ENCODE data around the gene MCM7. TPM values are rescaled to one million over a fixed set of nuclear protein-coding genes. Genes with fewer than 3 reads are reported as not detected.

The MCM7 gene
- polyA plus RNA-seq, 1 donor (not counting 4 experiments of a cell fraction or from before 2014, with no cell fraction given): 46.8 TPM

DNA sequence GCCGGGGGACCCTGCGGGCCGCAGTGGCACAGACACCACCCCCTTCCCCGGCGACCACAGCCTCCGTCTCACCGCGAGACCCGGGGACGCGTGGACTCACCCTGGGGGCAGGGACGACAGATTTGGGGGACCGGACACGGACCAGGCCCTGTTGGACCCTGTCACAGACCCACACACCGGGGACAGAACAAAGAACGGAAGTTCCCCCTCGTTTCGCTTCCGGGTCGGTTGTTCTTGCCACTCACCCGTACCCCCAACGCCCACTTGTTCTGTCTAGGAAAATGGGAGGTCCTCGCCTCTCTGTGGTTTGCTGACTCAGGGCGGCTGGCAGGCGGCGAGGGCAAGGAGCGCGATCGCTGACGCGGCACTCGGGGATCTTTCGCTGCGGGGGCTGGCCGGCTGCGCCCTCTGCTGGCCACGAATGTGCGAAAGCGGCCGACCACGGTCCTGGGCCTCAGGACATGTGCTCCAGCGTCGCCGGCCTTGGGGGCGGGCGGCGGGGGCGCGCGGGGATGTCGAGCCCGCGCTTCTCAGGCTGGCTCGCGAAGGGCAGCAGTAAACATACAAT, 19.6 kb downstream of the MCM7 start, which contains the start of gene ZNF3:
Gene ZNF3, minus strand, starts transcription at position 189 of the 568 bp plus-strand sequence. CDS start 4,366 bp downstream, outside the sequence.
- H3K4me2 ChIP-seq (ENCODE audit: control insufficient read depth, extremely low read depth, insufficient read depth, low read depth, low read length): peak within 1 kb of the TSS; percentile 88
- H3K79me2 ChIP-seq (ENCODE audit: control insufficient read depth, insufficient read depth, low read length): peaks cover 47% of the 10 kb centered on the region
- H3K27me3 ChIP-seq (ENCODE audit: control insufficient read depth, extremely low read depth, insufficient read depth, low read length): no peaks in the 10 kb centered on the region
- H3K27ac ChIP-seq (ENCODE audit: control insufficient read depth, insufficient read depth, low read length): peak within 1 kb of the TSS; percentile 89
- DNase-seq (ENCODE audit: low read depth, low spot score) (peak; percentile 91), FAIRE-seq (peak; percentile 69)
- peaks cover 13 to 19% of the 10 kb centered on the region in 2 experiments for H3K36me3 ChIP-seq (ENCODE audit: control insufficient read depth in 2 of 2, extremely low read depth in 1 of 2, insufficient read depth in 2 of 2, low read length in 2 of 2)
- TF ChIP-seq, protein P1, sequence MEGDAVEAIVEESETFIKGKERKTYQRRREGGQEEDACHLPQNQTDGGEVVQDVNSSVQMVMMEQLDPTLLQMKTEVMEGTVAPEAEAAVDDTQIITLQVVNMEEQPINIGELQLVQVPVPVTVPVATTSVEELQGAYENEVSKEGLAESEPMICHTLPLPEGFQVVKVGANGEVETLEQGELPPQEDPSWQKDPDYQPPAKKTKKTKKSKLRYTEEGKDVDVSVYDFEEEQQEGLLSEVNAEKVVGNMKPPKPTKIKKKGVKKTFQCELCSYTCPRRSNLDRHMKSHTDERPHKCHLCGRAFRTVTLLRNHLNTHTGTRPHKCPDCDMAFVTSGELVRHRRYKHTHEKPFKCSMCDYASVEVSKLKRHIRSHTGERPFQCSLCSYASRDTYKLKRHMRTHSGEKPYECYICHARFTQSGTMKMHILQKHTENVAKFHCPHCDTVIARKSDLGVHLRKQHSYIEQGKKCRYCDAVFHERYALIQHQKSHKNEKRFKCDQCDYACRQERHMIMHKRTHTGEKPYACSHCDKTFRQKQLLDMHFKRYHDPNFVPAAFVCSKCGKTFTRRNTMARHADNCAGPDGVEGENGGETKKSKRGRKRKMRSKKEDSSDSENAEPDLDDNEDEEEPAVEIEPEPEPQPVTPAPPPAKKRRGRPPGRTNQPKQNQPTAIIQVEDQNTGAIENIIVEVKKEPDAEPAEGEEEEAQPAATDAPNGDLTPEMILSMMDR (optimal IDR thresholded peaks at IDR 0.05 in 1 of 3, IDR thresholded peaks at IDR 0.05 in 1 of 3, conservative IDR thresholded peaks at IDR 0.05 in 1 of 3; ENCODE audit: extremely low read depth in 1 of 3, insufficient read depth in 2 of 3, low read length in 3 of 3): peak; percentile 59 to 95 (median 87)
- TF ChIP-seq EZH2 (IDR thresholded peaks at IDR 0.05; ENCODE audit: low read length): no peak
- peak within 1 kb of the TSS; percentile 86 for H2AFZ ChIP-seq (ENCODE audit: control insufficient read depth, low read length)
- no peaks in the 10 kb centered on the region for H4K20me1 ChIP-seq (ENCODE audit: control insufficient read depth, extremely low read depth, insufficient read depth, low read length)
- H3K9ac ChIP-seq (ENCODE audit: control insufficient read depth, extremely low read depth, insufficient read depth, low read length): peak within 1 kb of the TSS; percentile 95
- H3K9me1 ChIP-seq (ENCODE audit: control insufficient read depth, extremely low read depth, insufficient read depth, low read length): no peaks in the 10 kb centered on the region
- peak within 1 kb of the TSS; percentile 83 to 99 (median 99) for H3K4me3 ChIP-seq (ENCODE audit: control insufficient read depth in 2 of 3, extremely low read depth in 1 of 3, insufficient read depth in 2 of 3, low read depth in 1 of 3, low read length in 3 of 3)
- H3K4me1 ChIP-seq (ENCODE audit: control insufficient read depth, extremely low read depth, insufficient read depth, low read length): peaks cover 15% of the 10 kb centered on the region
- no peaks in the 10 kb centered on the region for H3K9me3 ChIP-seq (ENCODE audit: control insufficient read depth, low read depth, low read length)
- dilution Hi-C loops (cut with MboI; ENCODE audit: extremely low pct_ligation_motif_present, low sequenced_read_pairs): no loop called here

DNA sequence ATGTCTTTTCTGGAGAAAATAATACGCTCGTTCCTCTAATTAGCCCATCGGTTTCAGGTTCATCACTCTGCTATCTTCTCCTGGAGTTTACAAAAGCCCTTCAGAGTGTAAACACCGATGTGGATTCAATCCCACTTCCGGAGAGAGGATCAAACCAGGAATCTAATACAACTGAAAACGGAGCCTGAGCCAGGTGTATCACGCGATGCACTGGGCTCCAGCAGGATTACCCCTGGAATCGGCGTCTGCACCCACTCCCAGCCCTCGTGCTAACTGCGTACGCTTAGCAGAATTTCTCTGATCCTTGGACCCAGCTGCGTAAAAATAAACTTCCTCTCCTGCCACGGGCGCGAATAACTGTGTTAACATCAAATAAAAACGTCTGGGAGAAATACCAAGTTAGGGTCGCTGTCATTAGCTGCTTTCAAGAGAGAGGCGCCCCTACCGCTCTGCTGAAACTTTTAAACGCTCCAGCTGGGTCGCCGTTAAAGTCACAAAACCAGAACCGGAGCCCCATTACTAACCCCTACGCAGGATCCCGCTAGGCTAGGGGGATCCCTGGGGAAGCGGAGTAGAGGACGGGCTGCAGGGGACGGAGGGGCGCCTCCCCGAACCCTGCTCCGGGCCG, 20.2 kb downstream of the MCM7 start:
- Histone ChIP-seq H3K36me3 (ENCODE audit: control insufficient read depth in 2 of 2, extremely low read depth in 1 of 2, insufficient read depth in 2 of 2, low read length in 2 of 2) (peaks cover 16 to 21% of the 10 kb centered on the region in 2 experiments), H2AFZ (ENCODE audit: control insufficient read depth, low read length) (peak overlapping the region; percentile 86)
- dilution Hi-C loops (cut with MboI; ENCODE audit: extremely low pct_ligation_motif_present, low sequenced_read_pairs): no loop called here

More for the DNA sequence above, 20.2 kb downstream of the MCM7 start:
- Histone ChIP-seq H3K9ac (ENCODE audit: control insufficient read depth, extremely low read depth, insufficient read depth, low read length) (peak overlapping the region; percentile 95), H3K4me3 (ENCODE audit: control insufficient read depth in 2 of 3, extremely low read depth in 1 of 3, insufficient read depth in 2 of 3, low read depth in 1 of 3, low read length in 3 of 3) (peak overlapping the region; percentile 83 to 99 (median 99)), H3K27ac (ENCODE audit: control insufficient read depth, insufficient read depth, low read length) (peak overlapping the region; percentile 89), H3K9me3 (ENCODE audit: control insufficient read depth, low read depth, low read length) (no peaks in the 10 kb centered on the region), H3K4me2 (ENCODE audit: control insufficient read depth, extremely low read depth, insufficient read depth, low read depth, low read length) (peak overlapping the region; percentile 88), H4K20me1 (ENCODE audit: control insufficient read depth, extremely low read depth, insufficient read depth, low read length) (no peaks in the 10 kb centered on the region), H3K27me3 (ENCODE audit: control insufficient read depth, extremely low read depth, insufficient read depth, low read length) (no peaks in the 10 kb centered on the region), H3K9me1 (ENCODE audit: control insufficient read depth, extremely low read depth, insufficient read depth, low read length) (no peaks in the 10 kb centered on the region), H3K4me1 (ENCODE audit: control insufficient read depth, extremely low read depth, insufficient read depth, low read length) (peaks cover 15% of the 10 kb centered on the region), H3K79me2 (ENCODE audit: control insufficient read depth, insufficient read depth, low read length) (peaks cover 50% of the 10 kb centered on the region)
- FAIRE-seq (no peak), DNase-seq (ENCODE audit: low read depth, low spot score) (no peak)
- TF ChIP-seq EZH2 (IDR thresholded peaks at IDR 0.05; ENCODE audit: low read length): no peak
- TF ChIP-seq, protein P1 (optimal IDR thresholded peaks at IDR 0.05 in 1 of 3, IDR thresholded peaks at IDR 0.05 in 1 of 3, conservative IDR thresholded peaks at IDR 0.05 in 1 of 3; ENCODE audit: extremely low read depth in 1 of 3, insufficient read depth in 2 of 3, low read length in 3 of 3): no peak

All from keratinocyte (primary cell).